Activated CD4-positive, alpha-beta T cell treated with anti-CD3 and anti-CD28 coated beads for 48 hours (primary cell): ENCODE data around the gene TRIM50.
"Not testable (repeated sequence)": the region's sequence is repeated elsewhere in the genome, so short reads cannot be mapped to it uniquely, and the experiment has no call there.

Experiments used
- DNase-seq: peaks from one replicate; pipeline ENCODE4 v3.0.0-alpha.2; 2020

Gene TRIM50

GRCh38 chr7:73327922-73328321, at the start of gene TRIM50, which contains the start of gene FKBP6:
TSS of gene TRIM50 (minus strand) at chr7:73328082. CDS start at chr7:73324787, 3,295 bp downstream.
TSS of gene FKBP6 (plus strand) at chr7:73328161. CDS start at chr7:73328429, 268 bp downstream.
- DNase-seq, result not testable (repeated sequence)

DNA sequence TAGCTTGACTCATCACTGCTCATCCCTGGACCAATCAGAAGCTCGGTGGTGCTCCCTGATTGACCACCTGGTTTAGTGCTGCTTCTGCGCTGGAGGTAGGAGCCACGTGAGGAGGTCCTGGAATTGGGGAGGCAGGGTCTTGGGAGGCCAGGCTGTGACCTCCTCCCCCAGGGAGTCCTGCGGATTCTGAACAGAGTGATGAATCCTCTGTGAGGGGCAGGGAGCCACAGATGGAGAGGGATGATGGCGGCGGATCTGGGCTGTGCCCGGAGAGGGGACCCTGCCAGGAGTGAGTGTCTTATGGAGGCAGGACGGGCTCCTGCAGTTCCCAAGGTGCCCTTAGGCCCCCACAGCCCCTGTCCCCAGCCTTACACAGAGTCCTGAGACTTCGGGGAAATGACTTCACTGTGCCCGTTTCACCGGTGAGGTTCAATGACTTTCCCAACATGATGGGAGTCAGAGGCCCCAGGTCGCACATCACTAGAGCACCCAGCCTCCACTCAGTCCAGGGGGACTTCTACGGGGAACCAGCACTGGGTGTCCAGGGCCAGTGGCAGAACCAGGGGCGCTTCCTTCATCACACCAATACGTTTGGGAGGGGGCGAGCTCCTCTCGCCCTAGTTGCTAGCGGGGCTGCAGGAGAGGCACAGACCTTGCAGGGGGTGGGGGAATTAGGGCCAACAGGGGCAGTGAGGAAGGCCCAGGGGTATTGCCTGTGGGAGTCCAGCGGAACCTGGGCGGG, 49.0 kb upstream of the TRIM50 start:
- DNase-seq, result no peak

DNA sequence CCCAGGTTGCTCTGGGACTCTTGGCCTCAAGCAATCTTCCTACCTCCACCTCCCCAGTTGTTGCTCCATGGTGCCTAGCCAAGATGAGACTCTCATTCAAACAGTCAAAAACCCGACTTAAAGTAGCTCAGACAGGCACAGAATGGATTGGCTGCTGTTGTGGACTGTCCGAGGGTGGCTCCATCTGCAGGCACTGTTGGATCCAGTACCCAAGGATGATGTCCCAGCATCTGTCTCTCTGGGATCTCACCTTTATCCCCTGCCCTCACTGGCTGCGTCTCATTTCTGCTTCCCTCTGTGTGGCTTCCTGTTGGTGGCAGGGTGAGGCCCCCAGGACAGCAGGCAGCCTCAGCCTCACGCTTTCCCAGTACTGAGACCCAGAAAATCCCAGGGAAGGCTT, 48.4 kb upstream of the TRIM50 start:
- DNase-seq, result not testable (repeated sequence)

DNA sequence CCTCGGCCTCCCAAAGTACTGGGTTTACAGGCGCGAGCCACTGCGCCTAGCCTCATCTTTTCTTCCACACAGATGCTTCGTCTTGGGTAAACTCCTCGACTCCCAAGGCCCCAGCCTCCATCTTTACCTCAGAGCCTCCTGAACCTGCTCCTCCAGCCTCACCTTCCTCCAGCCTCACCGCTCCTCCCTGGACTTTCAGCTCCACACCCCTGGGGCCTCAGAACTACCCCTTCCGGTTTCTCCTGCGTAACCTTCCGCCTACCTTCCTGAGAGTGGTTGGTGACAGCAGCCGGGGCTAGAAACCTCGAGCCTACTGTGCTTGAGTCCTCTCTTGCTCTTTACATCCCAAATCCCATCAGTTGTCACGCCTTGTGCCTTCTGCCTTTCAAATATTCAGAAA, 45.9 kb upstream of the TRIM50 start:
- DNase-seq, result no peak

GRCh38 chr7:73369622-73370021, 41.7 kb upstream of the TRIM50 start:
- no peak for DNase-seq

- no peak for DNase-seq
These were observed 41.1 kb upstream of the TRIM50 start for GRCh38 chr7:73369009-73369408.

- no peak for DNase-seq
These were observed 39.1 kb upstream of the TRIM50 start for GRCh38 chr7:73366990-73367389.

- no peak for DNase-seq
These were observed 38.2 kb upstream of the TRIM50 start for GRCh38 chr7:73366127-73366526.

DNA sequence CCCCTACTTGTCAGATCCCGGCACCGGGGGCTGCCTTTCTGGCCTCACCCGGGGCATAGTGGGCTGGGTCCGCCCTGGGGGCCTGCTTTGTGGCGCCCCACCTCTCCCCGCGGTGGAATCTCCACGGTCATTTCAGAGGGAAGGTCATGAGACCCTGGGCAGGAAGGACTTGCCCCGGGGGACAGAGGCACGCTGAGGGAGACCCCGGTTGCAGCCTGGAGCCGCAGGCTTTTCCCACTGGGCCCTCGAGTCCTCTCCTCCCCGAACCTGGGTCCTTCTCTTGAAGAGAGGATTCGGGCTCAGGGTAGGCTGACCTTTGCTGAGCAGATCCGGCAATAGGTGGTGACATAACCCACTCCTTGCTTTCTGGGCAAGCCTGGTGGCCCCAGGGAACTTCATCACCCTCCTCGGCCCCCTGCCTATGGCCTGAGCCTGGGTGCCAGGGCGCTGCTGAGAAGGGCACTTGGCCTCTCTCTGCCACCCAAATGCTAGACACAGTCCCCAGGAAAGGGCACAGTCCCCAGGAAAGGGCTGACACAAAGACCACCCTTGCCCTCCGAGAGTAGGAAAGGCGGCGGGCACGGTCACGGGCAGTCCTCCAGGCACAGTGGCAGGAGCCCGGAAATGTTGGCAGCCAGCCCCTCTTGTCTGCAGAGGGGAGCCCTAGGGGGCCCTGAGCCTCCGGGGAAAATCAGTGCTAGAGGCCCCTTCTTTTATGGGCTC, 36.3 kb upstream of the TRIM50 start:
- no peak for DNase-seq

- DNase-seq, result no peak
These were observed 35.5 kb upstream of the TRIM50 start for GRCh38 chr7:73363225-73364005.

DNA sequence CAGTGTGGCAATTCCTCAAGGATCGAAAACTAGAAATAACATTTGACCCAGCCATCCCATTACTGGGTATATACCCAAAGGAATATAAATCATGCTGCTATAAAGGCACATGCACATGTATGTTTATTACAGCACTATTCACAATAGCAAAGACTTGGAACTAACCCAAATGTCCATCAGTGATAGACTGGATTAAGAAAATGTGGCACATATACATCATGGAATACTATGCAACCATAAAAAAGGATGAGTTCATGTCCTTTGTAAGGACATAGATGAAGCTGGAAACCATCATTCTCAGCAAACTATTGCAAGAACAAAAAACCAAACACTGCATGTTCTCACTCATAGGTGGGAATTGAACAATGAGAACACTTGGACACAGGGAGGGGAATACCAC, 32.7 kb upstream of the TRIM50 start:
- DNase-seq, result not testable (repeated sequence)

GRCh38 chr7:73359746-73360375, 32.0 kb upstream of the TRIM50 start:
- DNase-seq, result no peak

GRCh38 chr7:73359306-73359705, 31.4 kb upstream of the TRIM50 start:
- DNase-seq, result no peak

- DNase-seq, result no peak
These were observed 30.9 kb upstream of the TRIM50 start for GRCh38 chr7:73358590-73359275.

- DNase-seq, result no peak
These were observed 28.3 kb upstream of the TRIM50 start for GRCh38 chr7:73356159-73356558.

- no peak for DNase-seq
These were observed 26.9 kb upstream of the TRIM50 start for GRCh38 chr7:73354821-73355220.

- DNase-seq, result no peak
These were observed 26.3 kb upstream of the TRIM50 start for GRCh38 chr7:73354196-73354595.

DNA sequence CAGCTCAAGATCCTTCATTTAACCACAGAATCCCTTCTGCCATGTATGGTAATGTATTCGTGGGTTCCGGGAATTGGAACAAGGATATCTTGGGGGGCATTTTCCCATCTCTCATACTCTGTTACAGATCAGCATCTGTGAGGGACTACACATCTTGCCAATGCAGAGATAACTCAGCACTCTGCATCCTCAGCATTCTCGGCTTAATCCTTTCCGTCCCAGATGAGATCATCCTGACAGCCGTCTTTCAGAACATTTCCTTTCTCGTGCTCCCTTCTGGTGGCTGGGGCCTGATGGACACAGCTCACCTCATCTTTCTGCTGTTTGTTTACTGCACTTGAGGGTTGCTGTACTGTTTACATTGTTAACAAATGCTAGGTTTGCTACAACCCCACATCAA, 25.4 kb upstream of the TRIM50 start:
- DNase-seq, result no peak

DNA sequence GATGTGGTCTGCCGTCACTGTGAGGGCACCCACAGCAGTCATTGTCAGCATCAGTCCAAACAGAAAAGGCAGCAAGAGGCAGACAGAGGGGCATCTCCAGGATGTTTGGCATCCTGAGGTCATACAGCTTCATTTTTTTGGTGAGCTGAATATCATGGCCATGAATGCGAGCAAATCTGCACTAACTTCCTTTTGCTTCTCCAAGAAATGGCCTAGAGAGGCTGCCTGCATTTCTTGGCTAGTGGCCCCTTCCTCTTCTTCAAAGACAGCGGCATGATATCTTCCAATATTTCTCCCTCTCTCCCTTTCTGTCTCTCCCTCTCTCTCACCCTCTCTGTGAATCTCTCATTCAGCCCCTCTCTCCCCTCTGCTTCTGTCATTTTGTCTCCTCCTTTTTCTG, 24.9 kb upstream of the TRIM50 start:
- no peak for DNase-seq

DNA sequence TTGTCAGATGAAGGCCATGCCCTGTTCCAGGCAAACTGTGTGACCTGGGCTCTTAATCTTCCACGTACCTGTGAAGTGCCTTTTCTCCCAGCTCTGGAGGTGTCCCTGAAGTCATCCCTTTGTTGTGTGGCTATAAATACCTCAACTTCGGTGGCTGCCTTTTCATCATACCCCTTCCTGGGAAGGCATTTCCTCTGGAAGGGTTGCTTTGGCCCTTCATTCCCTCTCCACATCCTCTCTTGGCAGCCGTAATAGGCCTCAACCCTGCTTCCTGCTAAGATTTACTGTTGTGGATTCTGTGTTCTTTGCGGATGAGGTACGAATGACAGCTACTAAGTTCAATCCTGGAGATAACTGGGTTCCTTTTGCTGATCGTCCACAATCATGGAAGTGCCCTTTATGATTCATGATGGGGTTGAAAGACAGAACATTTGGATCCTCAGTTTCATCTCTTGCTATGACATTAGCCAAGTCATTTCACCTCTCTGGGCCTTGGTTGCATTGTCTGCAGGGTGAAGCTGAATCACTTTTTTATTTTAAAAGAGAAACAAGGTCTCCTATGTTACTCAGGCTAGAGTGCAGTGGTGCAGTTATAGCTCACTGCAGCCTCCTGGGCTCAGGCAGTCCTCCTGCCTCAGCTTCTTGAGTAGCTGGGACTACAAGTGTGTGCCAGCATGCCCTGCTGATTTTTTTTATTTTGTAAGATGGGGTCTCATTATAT, 23.7 kb upstream of the TRIM50 start:
- no peak for DNase-seq

DNA sequence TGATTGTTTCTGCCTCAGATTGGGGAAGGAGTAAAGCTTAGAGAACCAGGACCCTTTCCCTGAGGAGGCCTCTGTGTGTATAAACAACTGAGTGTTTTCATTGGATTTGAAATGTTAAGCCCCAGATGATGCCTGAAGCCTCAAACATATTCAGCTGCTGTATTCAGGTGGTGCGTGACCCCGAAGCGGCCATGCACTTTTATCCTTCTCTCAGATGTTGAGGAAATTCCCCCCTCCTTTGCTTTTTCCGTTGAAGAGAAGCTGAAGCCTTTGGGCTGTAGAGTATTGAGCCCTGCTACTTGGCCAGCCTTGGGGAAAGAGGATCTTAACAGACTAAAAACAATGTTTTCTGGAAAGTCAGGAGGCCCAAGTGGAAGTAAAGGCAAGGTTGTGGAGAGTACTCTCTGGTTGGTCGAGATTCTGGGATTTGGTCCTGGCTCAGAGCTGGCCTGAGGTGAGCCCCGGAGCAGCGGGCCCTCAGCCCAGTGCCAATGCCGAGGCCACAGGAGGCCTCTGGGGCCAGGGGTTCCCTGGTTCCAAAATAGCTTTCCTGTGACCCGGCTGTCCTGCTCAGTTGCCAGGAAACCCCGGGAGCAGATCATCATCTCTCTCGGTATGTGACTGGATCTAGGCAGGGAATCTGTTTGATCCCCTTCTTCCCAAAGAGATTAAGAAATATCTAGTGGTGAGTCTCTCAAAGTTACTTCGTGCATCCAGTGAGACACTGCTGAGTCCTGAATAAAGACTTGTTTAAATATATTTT, 22.6 kb upstream of the TRIM50 start:
- no peak for DNase-seq
